Lower leg skin (tissue), 4 donors: ENCODE results near the gene ACAT2. TPM values are rescaled to one million over a fixed set of nuclear protein-coding genes. Genes with fewer than 3 reads are reported as not detected.
"Not testable (repeated sequence)": the region's sequence is repeated elsewhere in the genome, so short reads cannot be mapped to it uniquely, and the experiment has no call there.

Experiments
- DNase-seq, 2 donors: peaks; one replicate each; pipeline ENCODE4 v3.0.0-alpha.2; 2019; ENCODE audit warnings: low spot score in 2 of 2
- H3K4me3 ChIP-seq: fragments of 200-600 bp; sonication (generic); 2 replicates; pipeline ENCODE4 v1.5.1; 2017; ENCODE audit warnings: mild to moderate bottlenecking, low read depth; ENCODE audit not compliant: poor library complexity, severe bottlenecking
- POLR2A ChIP-seq, 2 donors: fragments of 450-650 bp; IDR thresholded peaks; one replicate each; pipeline ENCODE4 v1.6.1; 2016 to 2017; ENCODE audit warnings: antibody characterized with exemption in 2 of 2, mild to moderate bottlenecking in 1 of 2, moderate library complexity in 1 of 2
- WGBS, 2 donors: methylation state at CpG; one replicate each; pipeline ENCODE4 v1.1.5; 2018; 5-methylcytosine and 5-hydroxymethylcytosine counted together
- intact Hi-C: fragments of 100-400 bp; cut with DNase I; formaldehyde crosslinking; loops from one replicate; pipeline ENCODE4 v1.15.0; 2023; ENCODE audit warnings: low total_unique reads
- total RNA-seq, 4 donors: library from RNA; depleted of rRNA; stranded (reverse); fragments of >200 nt; gene quantifications; one replicate each; pipeline ENCODE4 v1.1.0, GENCODE V29; 2016
- TF ChIP-seq, protein P1 (sequence below), 3 donors: fragments of 450-650 bp; IDR thresholded peaks; one replicate each; pipeline ENCODE4 v1.5.1; 2016; ENCODE audit warnings: antibody characterized with exemption in 3 of 3, mild to moderate bottlenecking in 3 of 3, moderate library complexity in 2 of 3

ACAT2 gene
- total RNA-seq, 4 donors from 2014 or later = 5.4 to 31.5 (median 13.8) TPM

DNA sequence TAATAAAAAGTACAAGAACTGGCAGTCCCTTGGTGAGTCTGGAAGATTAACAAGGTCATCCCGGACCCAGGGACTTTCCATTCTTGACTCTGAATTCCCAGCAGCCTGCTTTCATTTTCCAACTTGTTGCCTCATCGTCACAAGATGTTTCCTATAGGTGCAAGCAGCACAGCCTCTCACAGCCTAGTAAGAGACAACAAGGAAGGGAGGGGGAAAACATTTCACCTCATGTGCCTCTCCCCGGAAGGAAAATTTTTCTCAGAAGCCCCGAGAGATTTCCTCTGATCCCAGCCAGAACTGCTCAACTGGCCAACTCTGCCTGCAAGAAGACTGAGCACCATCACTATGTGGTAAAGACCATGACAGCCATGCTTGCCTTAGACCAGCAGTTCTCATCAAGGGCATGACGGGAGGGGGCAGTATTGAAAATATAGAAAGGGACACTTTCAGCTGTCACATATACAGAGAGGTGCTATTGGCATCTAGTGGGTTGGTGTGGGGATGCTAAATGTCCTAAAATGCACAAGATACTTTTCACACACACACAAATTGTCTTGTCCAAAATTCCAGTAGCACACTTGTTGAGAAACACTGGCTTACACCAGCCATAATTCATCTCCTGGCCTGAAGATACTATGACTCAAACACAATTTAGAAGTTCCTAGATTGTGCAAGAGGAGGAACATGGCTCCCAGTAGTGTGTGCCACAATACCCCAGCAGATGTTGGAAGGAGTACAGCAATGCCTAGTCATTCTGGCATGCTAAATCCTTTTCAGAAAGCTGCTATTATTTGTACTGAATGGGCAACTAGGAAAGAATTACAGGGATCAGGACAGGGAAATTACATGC is 45.4 kb upstream of the ACAT2 start:
- intact Hi-C loops = no loop called here
- TF ChIP-seq POLR2A (IDR thresholded peaks at IDR 0.05) = no peak
- TF ChIP-seq, protein P1, sequence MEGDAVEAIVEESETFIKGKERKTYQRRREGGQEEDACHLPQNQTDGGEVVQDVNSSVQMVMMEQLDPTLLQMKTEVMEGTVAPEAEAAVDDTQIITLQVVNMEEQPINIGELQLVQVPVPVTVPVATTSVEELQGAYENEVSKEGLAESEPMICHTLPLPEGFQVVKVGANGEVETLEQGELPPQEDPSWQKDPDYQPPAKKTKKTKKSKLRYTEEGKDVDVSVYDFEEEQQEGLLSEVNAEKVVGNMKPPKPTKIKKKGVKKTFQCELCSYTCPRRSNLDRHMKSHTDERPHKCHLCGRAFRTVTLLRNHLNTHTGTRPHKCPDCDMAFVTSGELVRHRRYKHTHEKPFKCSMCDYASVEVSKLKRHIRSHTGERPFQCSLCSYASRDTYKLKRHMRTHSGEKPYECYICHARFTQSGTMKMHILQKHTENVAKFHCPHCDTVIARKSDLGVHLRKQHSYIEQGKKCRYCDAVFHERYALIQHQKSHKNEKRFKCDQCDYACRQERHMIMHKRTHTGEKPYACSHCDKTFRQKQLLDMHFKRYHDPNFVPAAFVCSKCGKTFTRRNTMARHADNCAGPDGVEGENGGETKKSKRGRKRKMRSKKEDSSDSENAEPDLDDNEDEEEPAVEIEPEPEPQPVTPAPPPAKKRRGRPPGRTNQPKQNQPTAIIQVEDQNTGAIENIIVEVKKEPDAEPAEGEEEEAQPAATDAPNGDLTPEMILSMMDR (IDR thresholded peaks at IDR 0.05) = no peak
- DNase-seq = peak in 1 of 2 donors; percentile 85
- H3K4me3 ChIP-seq = no peak overlapping the region
- 15 to 23% methylated on average over 5 of the region's 5 CpGs for WGBS, 2 donors

DNA sequence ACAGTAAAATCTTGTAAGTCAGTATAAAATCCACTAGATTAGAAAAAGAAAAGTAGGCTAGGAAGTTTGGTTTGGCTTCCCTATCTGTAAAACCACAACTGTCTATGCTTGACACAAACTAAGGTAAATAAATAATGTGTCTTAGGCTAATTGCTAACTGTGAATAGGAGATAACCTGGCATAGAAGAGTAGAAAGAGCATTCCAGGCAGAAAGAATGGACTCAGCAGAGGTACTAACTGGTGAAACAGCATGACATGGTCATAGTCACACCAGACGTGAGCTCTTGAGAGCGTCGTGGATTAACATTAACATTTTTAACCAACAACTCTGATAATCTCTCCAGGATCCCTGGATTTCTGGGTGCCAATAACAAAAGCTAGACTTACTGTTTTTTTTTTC is 43.2 kb upstream of the ACAT2 start:
- TF ChIP-seq POLR2A (IDR thresholded peaks at IDR 0.05) = no peak
- TF ChIP-seq, protein P1 (IDR thresholded peaks at IDR 0.05) = no peak
- 73 to 74% methylated on average over 3 of the region's 3 CpGs for WGBS, 2 donors
- DNase-seq = no peak
- H3K4me3 ChIP-seq = no peak overlapping the region
- intact Hi-C loops = no loop called here

DNA sequence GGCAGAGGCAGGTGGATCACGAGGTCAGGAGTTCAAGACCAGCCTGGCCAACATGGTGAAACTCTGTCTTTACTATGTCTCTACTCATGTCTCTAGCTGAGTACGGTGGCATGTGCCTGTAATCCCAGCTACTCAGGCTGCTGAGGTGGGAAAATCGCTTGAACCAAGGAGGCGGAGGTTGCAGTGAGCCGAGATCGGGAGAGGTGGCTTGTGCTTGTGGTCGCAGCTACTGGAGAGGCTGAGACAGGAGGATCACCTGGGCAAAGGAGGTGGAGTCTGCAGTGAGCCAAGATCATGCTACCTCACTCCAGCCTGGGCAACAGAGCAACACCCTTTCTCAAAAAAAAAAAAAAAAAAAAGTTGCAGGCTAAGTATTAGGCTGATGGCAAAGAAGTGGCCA is 42.6 kb upstream of the ACAT2 start:
- no peak overlapping the region for H3K4me3 ChIP-seq
- 96 to 100% methylated on average over 7 of the region's 7 CpGs for WGBS, 2 donors
- intact Hi-C loops = no loop called here
- DNase-seq = no peak
- TF ChIP-seq, protein P1 (IDR thresholded peaks at IDR 0.05) = no peak
- no peak for TF ChIP-seq POLR2A (IDR thresholded peaks at IDR 0.05)

DNA sequence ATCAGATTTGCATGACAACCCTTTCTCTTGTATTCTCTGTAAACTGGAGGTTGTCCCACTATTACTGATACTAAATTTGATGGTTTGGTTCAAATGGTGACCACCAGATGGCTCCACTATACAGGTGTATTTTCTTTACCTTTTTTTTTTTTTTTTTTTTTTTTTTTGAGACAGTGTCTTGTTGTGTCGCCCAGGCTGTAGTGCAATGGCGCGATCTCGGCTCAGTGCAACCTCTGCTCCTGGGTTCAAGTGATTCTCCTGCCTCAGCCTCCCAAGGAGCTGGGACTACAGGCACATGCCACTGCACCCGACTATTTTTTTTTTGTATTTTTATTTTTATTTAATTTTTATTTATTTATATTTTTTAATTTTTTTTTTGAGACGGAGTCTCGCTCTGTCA is 41.1 kb upstream of the ACAT2 start:
- 58 to 65% methylated on average over 7 of the region's 7 CpGs for WGBS, 2 donors
- TF ChIP-seq, protein P1 (IDR thresholded peaks at IDR 0.05) = no peak
- TF ChIP-seq POLR2A (IDR thresholded peaks at IDR 0.05) = no peak
- H3K4me3 ChIP-seq = no peak overlapping the region
- no peak for DNase-seq
- intact Hi-C loops = no loop called here

DNA sequence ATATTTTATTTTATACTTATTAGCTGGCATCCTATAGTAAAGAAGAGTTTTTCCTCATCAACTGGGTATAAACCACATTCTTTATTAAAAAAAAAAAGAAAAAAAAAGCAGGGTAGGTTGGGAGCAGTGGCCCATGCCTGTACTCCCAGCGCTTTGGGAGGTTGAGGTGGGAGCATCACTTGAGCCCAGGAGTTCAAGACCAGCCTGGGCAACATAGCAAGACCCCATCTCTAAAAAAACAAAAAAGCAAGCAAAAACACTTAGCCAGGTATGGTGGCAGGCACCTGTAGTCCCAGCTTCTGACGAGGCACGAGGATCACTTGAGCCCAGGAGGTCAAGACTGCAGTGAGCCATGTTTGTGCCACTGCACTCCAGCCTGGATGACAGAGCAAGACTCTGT is 39.9 kb upstream of the ACAT2 start:
- H3K4me3 ChIP-seq, intact Hi-C loops, DNase-seq: not testable (repeated sequence)
- 98 to 100% methylated on average over 3 of the region's 3 CpGs for WGBS, 2 donors

DNA sequence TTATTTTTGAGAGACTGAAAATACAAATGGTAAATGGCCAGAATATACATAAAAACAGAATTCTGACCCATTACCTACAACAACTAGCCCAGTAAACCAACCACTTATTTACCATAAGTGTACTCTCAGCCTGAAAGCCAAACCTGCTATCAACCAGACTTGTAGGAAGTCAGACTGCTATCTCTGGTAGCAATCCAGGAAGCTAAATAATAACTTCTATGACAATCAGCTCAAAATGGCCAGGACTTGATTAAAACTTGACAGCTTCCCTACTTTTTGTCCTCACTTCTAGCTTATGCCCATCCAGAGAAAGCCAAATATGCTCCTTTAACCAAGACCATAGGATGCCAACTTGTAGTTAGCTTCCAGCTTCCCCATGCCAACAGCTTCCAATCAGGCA is 39.2 kb upstream of the ACAT2 start:
- intact Hi-C loops = no loop called here
- DNase-seq = no peak
- no peak overlapping the region for H3K4me3 ChIP-seq
- TF ChIP-seq, protein P1 (IDR thresholded peaks at IDR 0.05) = no peak
- no peak for TF ChIP-seq POLR2A (IDR thresholded peaks at IDR 0.05)
